Prostate gland (tissue), 2 donors: ENCODE data around the gene RGMB. TPM values are rescaled to one million over a fixed set of nuclear protein-coding genes. Genes with fewer than 3 reads are reported as not detected.

Experiments used
- DNase-seq: peaks from one replicate; pipeline ENCODE4 v3.0.0-alpha.2; 2019; ENCODE audit warnings: low spot score
- H3K27ac ChIP-seq, 2 donors: fragments of 200-600 bp; sonication (generic); 2 replicates each; pipeline ENCODE4 v1.5.1; 2017 to 2019
- H3K27me3 ChIP-seq: fragments of 200-600 bp; sonication (generic); replicated peaks from 2 replicates; pipeline ENCODE4 v1.5.1; 2019; ENCODE audit not compliant: insufficient read depth
- H3K36me3 ChIP-seq, 2 donors: fragments of 200-600 bp; sonication (generic); 1 replicate in 1 of 2; 2 replicates in 1 of 2; pipeline versions ENCODE4 v1.5.1 to v1.8.1; 2017 to 2019
- H3K4me1 ChIP-seq: fragments of 200-600 bp; sonication (generic); replicated peaks from 2 replicates; pipeline ENCODE4 v1.5.1; 2019
- H3K4me3 ChIP-seq, 2 donors: fragments of 200-600 bp; sonication (generic); 2 replicates each; pipeline ENCODE4 v1.5.1; 2017 to 2019
- H3K9me3 ChIP-seq: fragments of 200-600 bp; sonication (generic); 2 replicates; pipeline ENCODE4 v1.5.1; 2017
- CTCF ChIP-seq, 4 experiments: fragments of 200-600 bp in 2 of 4; fragments of 450-650 bp in 2 of 4; sonication (generic) in 2 of 4; IDR thresholded peaks; 1 replicate in 3 of 4; 2 replicates in 1 of 4; pipeline ENCODE4 v1.5.1; 2016 to 2019; ENCODE audit warnings: antibody characterized with exemption in 4 of 4, mild to moderate bottlenecking in 2 of 4, moderate library complexity in 2 of 4
- POLR2A ChIP-seq: fragments of 450-650 bp; IDR thresholded peaks from one replicate; pipeline ENCODE4 v1.6.1; 2016; ENCODE audit warnings: antibody characterized with exemption, mild to moderate bottlenecking
- POLR2AphosphoS5 ChIP-seq: sonication (generic); formaldehyde crosslinking; IDR thresholded peaks from one replicate; pipeline ENCODE4 v1.6.1; 2017; ENCODE audit warnings: antibody characterized with exemption
- WGBS: methylation state at CpG from one replicate; pipeline ENCODE4 v1.1.5; 2018; 5-methylcytosine and 5-hydroxymethylcytosine counted together
- intact Hi-C: fragments of 100-400 bp; cut with DNase I; formaldehyde crosslinking; loops from one replicate; pipeline ENCODE4 v1.14.2; 2022
- total RNA-seq, 2 donors: library from RNA; depleted of rRNA; stranded (reverse); fragments of >200 nt; gene quantifications; one replicate each; pipeline ENCODE4 v1.1.0, GENCODE V29; 2016

Gene RGMB
- total RNA-seq, 2 donors from 2014 or later: 56.5 to 62.2 TPM

GRCh38 chr5:98779264-98779877 is 5.9 kb downstream of the RGMB start:
- H3K4me1 ChIP-seq: peaks cover 15% of the 10 kb centered on the region
- peak; percentile 54 for TF ChIP-seq POLR2AphosphoS5
- no peak for TF ChIP-seq CTCF (IDR thresholded peaks at IDR 0.05)
- no peak for TF ChIP-seq POLR2A
- H3K27me3 ChIP-seq: no peaks in the 10 kb centered on the region
- 37% methylated on average over 11 of the region's 11 CpGs for WGBS
- peak; percentile 46 for DNase-seq
- H3K4me3 ChIP-seq: no peak overlapping the region
- H3K36me3 ChIP-seq: no peaks in the 10 kb centered on the region
- H3K27ac ChIP-seq: peak overlapping the region; percentile 51 to 60
- intact Hi-C loops: loop anchor here (10.0 kb wide), 2 partner anchors 1275 to 1595 kb away; partner anchors contain the start of gene RIOK2
- no peaks in the 10 kb centered on the region for H3K9me3 ChIP-seq

DNA sequence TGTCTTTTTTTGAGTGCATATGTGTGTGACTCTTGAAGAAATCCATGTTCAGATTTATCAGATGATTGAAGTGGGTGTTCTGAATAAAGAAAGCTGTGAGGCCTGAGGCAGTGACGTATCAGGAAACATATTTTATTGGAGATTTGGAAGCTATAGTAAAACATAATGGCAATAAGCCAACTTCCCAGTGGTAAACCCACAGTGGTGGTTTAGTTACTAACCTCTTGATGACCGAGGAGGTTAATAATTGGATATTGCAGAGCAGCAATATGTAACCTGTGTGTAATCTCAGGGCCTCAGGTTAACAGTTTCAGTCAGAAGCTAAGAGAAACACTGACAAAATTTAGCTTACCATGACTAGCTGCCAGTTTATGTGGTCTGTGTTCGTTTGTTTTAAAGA is 6.9 kb downstream of the RGMB start:
- WGBS: 44% methylated on average over 3 of the region's 3 CpGs
- no peaks in the 10 kb centered on the region for H3K9me3 ChIP-seq
- no peak for TF ChIP-seq POLR2A
- TF ChIP-seq POLR2AphosphoS5: peak; percentile 12
- no peak for DNase-seq
- no peak overlapping the region for H3K4me3 ChIP-seq
- peaks cover 25% of the 10 kb centered on the region for H3K4me1 ChIP-seq
- H3K27ac ChIP-seq: peak overlapping the region in 1 of 2 donors; percentile 51
- no peaks in the 10 kb centered on the region for H3K36me3 ChIP-seq
- no peaks in the 10 kb centered on the region for H3K27me3 ChIP-seq
- intact Hi-C loops: no loop called here

DNA sequence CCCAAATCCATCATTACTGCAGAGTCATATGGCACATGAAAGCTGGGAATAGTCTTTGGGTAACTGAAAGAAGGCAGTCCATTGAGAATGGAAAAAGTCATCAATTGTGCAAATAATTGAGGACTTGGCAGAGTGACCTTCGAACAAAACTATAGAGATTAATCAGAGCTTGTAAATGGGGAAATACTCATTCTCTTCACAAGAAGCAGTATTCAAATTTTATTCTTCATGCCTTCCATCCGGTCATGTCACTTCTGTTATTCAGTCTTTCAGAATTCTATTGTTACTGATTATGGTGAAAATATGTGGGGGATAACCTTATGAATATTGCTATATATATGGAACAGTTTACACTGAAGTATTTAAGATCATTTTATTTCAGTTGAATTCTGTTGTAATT is 8.1 kb downstream of the RGMB start:
- no peak for DNase-seq
- TF ChIP-seq POLR2AphosphoS5 (no peak), CTCF (IDR thresholded peaks at IDR 0.05) (no peak), POLR2A (no peak)
- H3K36me3 ChIP-seq: no peaks in the 10 kb centered on the region
- peaks cover 26% of the 10 kb centered on the region for H3K4me1 ChIP-seq
- no peaks in the 10 kb centered on the region for H3K27me3 ChIP-seq
- no peak overlapping the region for H3K27ac ChIP-seq
- H3K9me3 ChIP-seq: no peaks in the 10 kb centered on the region
- no peak overlapping the region for H3K4me3 ChIP-seq
- WGBS: 34% methylated on average over 2 of the region's 2 CpGs
- intact Hi-C loops: no loop called here

GRCh38 chr5:98781964-98782363 is 8.5 kb downstream of the RGMB start:
- no peak for TF ChIP-seq POLR2A
- no peak for TF ChIP-seq POLR2AphosphoS5
- TF ChIP-seq CTCF (IDR thresholded peaks at IDR 0.05): no peak

DNA sequence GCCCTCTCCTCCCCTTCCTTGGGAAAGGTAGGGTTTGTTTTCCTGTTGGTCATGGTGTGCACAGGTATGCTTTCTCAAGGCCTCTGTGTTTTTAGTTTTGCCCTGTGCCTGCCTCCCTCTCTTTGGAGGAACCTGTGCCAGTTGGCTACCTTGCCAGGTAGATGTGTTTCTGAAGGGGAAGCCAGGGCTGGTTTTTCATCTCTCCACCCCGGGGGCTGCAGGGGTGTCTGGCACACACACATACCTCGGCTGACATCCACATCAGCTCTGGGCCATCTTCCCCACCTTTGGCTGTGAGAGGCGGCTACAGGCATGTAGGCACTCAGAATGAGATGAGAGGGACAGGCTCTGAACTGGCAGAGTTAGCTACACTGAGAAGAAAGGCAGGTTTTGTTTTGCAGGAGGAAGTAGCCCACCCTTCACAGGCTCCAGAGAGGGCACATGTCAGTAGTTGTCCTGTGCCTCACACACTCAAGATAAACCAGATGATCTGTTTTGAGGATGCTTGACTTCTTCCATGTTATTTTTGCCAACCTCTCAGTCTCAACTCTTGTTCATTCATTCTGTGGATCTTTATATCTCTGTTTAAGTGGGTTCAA is 9.7 kb downstream of the RGMB start:
- Histone ChIP-seq H3K4me1 (peaks cover 37% of the 10 kb centered on the region), H3K27me3 (no peaks in the 10 kb centered on the region), H3K27ac (peak overlapping the region; percentile 4 to 14), H3K4me3 (no peak overlapping the region), H3K9me3 (no peaks in the 10 kb centered on the region), H3K36me3 (no peaks in the 10 kb centered on the region)
- peak; percentile 62 for TF ChIP-seq POLR2AphosphoS5
- TF ChIP-seq POLR2A: no peak
- TF ChIP-seq CTCF (IDR thresholded peaks at IDR 0.05): no peak
- WGBS: 36% methylated on average over 3 of the region's 3 CpGs
- intact Hi-C loops: no loop called here
- peak; percentile 86 for DNase-seq

More at GRCh38 chr5:98781964-98782363, 8.5 kb downstream of the RGMB start:
- WGBS: 69% methylated on average over 2 of the region's 2 CpGs
- no peak for DNase-seq
- no peak overlapping the region for H3K27ac ChIP-seq
- no peaks in the 10 kb centered on the region for H3K27me3 ChIP-seq
- H3K36me3 ChIP-seq: no peaks in the 10 kb centered on the region
- H3K4me1 ChIP-seq: peaks cover 29% of the 10 kb centered on the region
- H3K9me3 ChIP-seq: no peaks in the 10 kb centered on the region
- intact Hi-C loops: no loop called here
- no peak overlapping the region for H3K4me3 ChIP-seq
